GM10266 (cell line): ENCODE measurements around the gene JAG2.

ENCODE experiments used
- DNase-seq: peaks from one replicate; pipeline ENCODE4 v3.0.0; 2012; ENCODE audit errors: extremely low spot score
- TF ChIP-seq, protein P1 (sequence below): IDR thresholded peaks from 2 replicates; pipeline ENCODE4 v1.5.1; 2012; ENCODE audit warnings: mild to moderate bottlenecking, low read depth; ENCODE audit not compliant: control insufficient read depth, insufficient read depth; ENCODE audit errors: missing control alignments

The JAG2 gene

GRCh38 chr14:105136401-105137322 is 31.9 kb downstream of the JAG2 start:
- TF ChIP-seq, protein P1, sequence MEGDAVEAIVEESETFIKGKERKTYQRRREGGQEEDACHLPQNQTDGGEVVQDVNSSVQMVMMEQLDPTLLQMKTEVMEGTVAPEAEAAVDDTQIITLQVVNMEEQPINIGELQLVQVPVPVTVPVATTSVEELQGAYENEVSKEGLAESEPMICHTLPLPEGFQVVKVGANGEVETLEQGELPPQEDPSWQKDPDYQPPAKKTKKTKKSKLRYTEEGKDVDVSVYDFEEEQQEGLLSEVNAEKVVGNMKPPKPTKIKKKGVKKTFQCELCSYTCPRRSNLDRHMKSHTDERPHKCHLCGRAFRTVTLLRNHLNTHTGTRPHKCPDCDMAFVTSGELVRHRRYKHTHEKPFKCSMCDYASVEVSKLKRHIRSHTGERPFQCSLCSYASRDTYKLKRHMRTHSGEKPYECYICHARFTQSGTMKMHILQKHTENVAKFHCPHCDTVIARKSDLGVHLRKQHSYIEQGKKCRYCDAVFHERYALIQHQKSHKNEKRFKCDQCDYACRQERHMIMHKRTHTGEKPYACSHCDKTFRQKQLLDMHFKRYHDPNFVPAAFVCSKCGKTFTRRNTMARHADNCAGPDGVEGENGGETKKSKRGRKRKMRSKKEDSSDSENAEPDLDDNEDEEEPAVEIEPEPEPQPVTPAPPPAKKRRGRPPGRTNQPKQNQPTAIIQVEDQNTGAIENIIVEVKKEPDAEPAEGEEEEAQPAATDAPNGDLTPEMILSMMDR, result no peak
- no peak for DNase-seq

DNA sequence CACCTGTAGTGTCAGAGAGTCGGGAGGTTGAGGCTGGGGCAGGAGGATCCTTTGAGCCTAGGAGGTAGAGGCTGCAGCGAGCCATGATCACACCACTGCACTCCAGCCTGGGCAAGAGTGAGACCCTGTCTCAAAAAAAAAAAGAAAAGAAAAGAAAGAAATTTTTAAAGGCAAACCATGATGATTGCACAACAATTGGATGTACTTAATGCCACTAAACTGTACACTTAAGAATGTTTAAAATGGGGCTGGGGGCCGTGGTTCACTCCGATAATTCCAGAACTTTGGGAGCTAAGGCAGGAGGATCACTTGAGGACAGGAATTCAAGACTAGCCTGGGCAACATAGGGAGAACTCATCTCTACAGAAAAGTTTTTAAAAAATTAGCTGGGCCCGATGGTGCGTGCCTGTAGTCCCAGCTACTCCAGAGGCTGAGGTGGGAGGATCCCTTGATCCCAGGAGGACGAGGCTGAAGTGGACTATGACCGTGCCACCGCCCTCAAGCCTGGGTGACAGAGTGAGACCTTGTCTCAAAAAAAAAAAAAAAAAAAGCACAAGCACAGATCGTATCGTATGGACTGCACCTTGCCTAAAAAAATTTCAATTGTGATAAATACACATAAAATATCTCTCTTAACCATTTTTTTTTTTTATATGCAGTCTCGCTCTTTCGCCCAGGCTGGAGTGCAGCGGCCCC is 32.7 kb downstream of the JAG2 start:
- DNase-seq, result no peak
- TF ChIP-seq, protein P1, result no peak

DNA sequence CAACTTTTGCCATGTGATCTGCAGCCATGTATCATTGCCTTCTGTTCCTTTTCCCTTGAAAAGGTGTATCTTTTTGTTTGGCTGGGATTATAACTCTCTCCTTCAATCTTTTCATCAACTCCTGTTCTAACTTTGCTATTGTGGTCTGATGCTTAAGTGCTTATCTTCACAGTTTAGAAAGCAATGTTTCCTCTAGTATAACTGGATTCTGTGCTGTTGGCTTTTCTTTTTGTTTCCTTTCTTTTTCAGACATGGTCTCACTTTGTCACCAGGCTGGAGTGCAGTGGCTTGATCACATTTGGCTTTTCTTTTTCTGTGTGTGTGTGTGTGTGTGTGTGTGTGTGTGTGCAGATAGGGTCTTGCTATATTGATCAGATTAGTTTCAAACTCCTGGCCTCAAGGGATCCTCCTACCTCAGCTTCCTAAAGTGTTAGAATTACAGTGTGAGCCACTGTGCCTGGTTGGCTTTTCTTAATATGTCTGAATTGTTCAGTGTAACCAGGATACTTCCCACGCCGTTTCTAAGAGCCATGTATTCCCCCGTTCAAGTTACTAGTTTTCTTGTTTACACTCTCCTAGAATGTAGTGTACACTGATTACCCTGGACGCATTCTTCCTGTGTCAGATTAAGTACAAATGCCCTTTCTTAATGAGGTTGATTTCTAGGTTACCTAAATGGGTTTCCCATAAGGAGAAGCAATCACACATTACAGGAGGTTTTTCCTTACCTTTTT is 35.5 kb downstream of the JAG2 start:
- no peak for DNase-seq
- TF ChIP-seq, protein P1, result no peak

DNA sequence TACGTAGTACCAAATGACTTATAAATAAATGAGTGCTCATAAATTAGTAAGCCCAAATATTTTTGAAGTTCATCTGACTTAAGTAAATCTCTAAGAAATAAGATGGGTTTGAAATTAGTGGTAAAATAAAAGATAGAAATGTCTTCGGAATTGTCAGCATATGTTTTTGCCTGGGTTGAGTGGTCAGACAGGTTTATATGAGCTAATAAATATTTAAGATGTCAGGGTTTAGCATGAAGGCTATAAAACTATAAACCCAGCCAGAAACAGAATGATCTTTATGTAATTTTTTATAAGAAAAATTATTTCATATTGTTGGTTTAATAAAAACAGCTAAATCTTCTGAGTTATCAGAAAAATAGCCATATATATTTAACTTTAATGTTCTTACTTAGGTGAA is 37.3 kb downstream of the JAG2 start:
- DNase-seq, result no peak
- TF ChIP-seq, protein P1, result no peak

DNA sequence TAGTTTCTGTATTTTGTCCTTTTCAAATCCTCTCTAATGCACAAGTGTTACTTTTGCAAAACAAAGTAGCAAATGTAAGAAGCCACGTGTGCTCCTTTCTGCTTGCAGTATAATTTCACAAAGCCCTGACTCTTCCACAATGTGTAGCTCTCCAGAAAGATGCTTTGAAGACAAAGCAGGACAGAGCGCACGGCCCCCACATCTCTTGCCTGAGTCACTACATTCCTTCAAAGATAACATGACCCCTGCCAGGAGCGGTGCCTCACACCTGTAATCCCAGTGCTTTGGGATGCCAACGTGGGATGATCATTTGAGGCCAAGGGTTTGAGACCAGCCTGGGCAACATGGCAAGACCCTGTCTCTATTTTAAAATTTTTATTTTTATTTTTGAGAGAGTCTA is 40.5 kb downstream of the JAG2 start:
- DNase-seq, result no peak
- TF ChIP-seq, protein P1, result no peak

- TF ChIP-seq, protein P1, result no peak
- no peak for DNase-seq
Measured at GRCh38 chr14:105126981-105127329, 41.6 kb downstream of the JAG2 start.
